ENCODE measurements around the gene CELSR1. TPM values are rescaled to one million over a fixed set of nuclear protein-coding genes. Genes with fewer than 3 reads are reported as not detected.

Gene CELSR1
- total RNA-seq, 1 donor from 2014 or later, result 16.0 TPM

GRCh38 chr22:46511151-46512038 lies 26.0 kb downstream of the CELSR1 start:
- H3K27ac Mint-ChIP-seq (ENCODE audit: unreplicated experiment), result no peak overlapping the region

GRCh38 chr22:46509416-46510089 lies 27.9 kb downstream of the CELSR1 start:
- H3K4me3 Mint-ChIP-seq (ENCODE audit: unreplicated experiment), result no peak overlapping the region
- no peak for DNase-seq (ENCODE audit: extremely low spot score, unreplicated experiment)
- no peak overlapping the region for H3K27ac Mint-ChIP-seq (ENCODE audit: unreplicated experiment)
- TF ChIP-seq CTCF (IDR thresholded peaks at IDR 0.05), result no peak
- H3K36me3 Mint-ChIP-seq (ENCODE audit: unreplicated experiment), result no peaks in the 10 kb centered on the region
- peaks cover 8% of the 10 kb centered on the region for H3K4me1 Mint-ChIP-seq (ENCODE audit: unreplicated experiment)
- no peaks in the 10 kb centered on the region for H3K27me3 Mint-ChIP-seq (ENCODE audit: unreplicated experiment)
- H3K9me3 Mint-ChIP-seq (ENCODE audit: unreplicated experiment), result no peaks in the 10 kb centered on the region

More at GRCh38 chr22:46511151-46512038, 26.0 kb downstream of the CELSR1 start:
- no peaks in the 10 kb centered on the region for H3K9me3 Mint-ChIP-seq (ENCODE audit: unreplicated experiment)
- peaks cover 20% of the 10 kb centered on the region for H3K4me1 Mint-ChIP-seq (ENCODE audit: unreplicated experiment)
- TF ChIP-seq CTCF (IDR thresholded peaks at IDR 0.05), result no peak
- H3K27me3 Mint-ChIP-seq (ENCODE audit: unreplicated experiment), result no peaks in the 10 kb centered on the region
- H3K4me3 Mint-ChIP-seq (ENCODE audit: unreplicated experiment), result no peak overlapping the region
- H3K36me3 Mint-ChIP-seq (ENCODE audit: unreplicated experiment), result no peaks in the 10 kb centered on the region
- no peak for DNase-seq (ENCODE audit: extremely low spot score, unreplicated experiment)

GRCh38 chr22:46508491-46508999 lies 28.9 kb downstream of the CELSR1 start:
- DNase-seq (ENCODE audit: extremely low spot score, unreplicated experiment), result no peak
- Mint-ChIP-seq H3K4me1 (ENCODE audit: unreplicated experiment) (peaks cover 4% of the 10 kb centered on the region), H3K9me3 (ENCODE audit: unreplicated experiment) (no peaks in the 10 kb centered on the region), H3K27ac (ENCODE audit: unreplicated experiment) (no peak overlapping the region), H3K36me3 (ENCODE audit: unreplicated experiment) (no peaks in the 10 kb centered on the region), H3K4me3 (ENCODE audit: unreplicated experiment) (no peak overlapping the region), H3K27me3 (ENCODE audit: unreplicated experiment) (no peaks in the 10 kb centered on the region)
- TF ChIP-seq CTCF (IDR thresholded peaks at IDR 0.05), result no peak

GRCh38 chr22:46507451-46508425 lies 29.7 kb downstream of the CELSR1 start:
- Mint-ChIP-seq H3K36me3 (ENCODE audit: unreplicated experiment) (no peaks in the 10 kb centered on the region), H3K27ac (ENCODE audit: unreplicated experiment) (no peak overlapping the region), H3K9me3 (ENCODE audit: unreplicated experiment) (no peaks in the 10 kb centered on the region), H3K4me1 (ENCODE audit: unreplicated experiment) (peaks cover 11% of the 10 kb centered on the region), H3K27me3 (ENCODE audit: unreplicated experiment) (no peaks in the 10 kb centered on the region), H3K4me3 (ENCODE audit: unreplicated experiment) (no peak overlapping the region)
- no peak for TF ChIP-seq CTCF (IDR thresholded peaks at IDR 0.05)
- DNase-seq (ENCODE audit: extremely low spot score, unreplicated experiment), result no peak
